WERI-Rb-1 (cell line): ENCODE measurements around the gene EPB41.

Source experiments
- DNase-seq: peaks from one replicate; pipeline ENCODE4 v3.0.0-alpha.2; 2020
- H3K27ac ChIP-seq: fragments of 250-450 bp; sonication (Bioruptor Pico); 2 replicates; pipeline ENCODE4 v1.5.1; 2020; ENCODE audit warnings: mild to moderate bottlenecking, moderate library complexity
- H3K27me3 ChIP-seq: fragments of 250-450 bp; sonication (Bioruptor Pico); 2 replicates; pipeline ENCODE4 v1.5.1; 2021; ENCODE audit warnings: mild to moderate bottlenecking, low read depth, moderate library complexity; ENCODE audit not compliant: insufficient read depth, severe bottlenecking
- H3K36me3 ChIP-seq: fragments of 250-450 bp; sonication (Bioruptor Pico); 2 replicates; pipeline ENCODE4 v1.5.1; 2020; ENCODE audit warnings: mild to moderate bottlenecking, moderate library complexity
- H3K4me3 ChIP-seq: 2 replicates; pipeline ENCODE4 v1.5.1; 2011; ENCODE audit warnings: low read depth, mild to moderate bottlenecking, control low read depth, low read length
- H3K9me3 ChIP-seq: fragments of 250-450 bp; sonication (Bioruptor Pico); 2 replicates; pipeline ENCODE4 v1.5.1; 2021; ENCODE audit warnings: mild to moderate bottlenecking, moderate library complexity; ENCODE audit not compliant: severe bottlenecking
- CTCF ChIP-seq: IDR thresholded peaks from 2 replicates; pipeline ENCODE4 v1.5.1; 2011; ENCODE audit warnings: low read depth, mild to moderate bottlenecking, control low read depth, inconsistent platforms, low read length

EPB41 gene

GRCh38 chr1:29157269-29157601, 242.9 kb downstream of the EPB41 start:
- Histone ChIP-seq H3K4me3 (no peak overlapping the region), H3K9me3 (no peaks in the 10 kb centered on the region), H3K27me3 (no peaks in the 10 kb centered on the region), H3K27ac (no peak overlapping the region), H3K36me3 (peaks cover 83% of the 10 kb centered on the region)
- DNase-seq, result no peak
- no peak for TF ChIP-seq CTCF

GRCh38 chr1:29159773-29160172, 245.4 kb downstream of the EPB41 start:
- no peak for TF ChIP-seq CTCF
- no peak for DNase-seq
- no peak overlapping the region for H3K27ac ChIP-seq
- H3K36me3 ChIP-seq, result peaks cover 64% of the 10 kb centered on the region
- no peaks in the 10 kb centered on the region for H3K27me3 ChIP-seq
- no peaks in the 10 kb centered on the region for H3K9me3 ChIP-seq
- H3K4me3 ChIP-seq, result no peak overlapping the region

GRCh38 chr1:29162025-29162424, 247.7 kb downstream of the EPB41 start:
- Histone ChIP-seq H3K27ac (no peak overlapping the region), H3K4me3 (no peak overlapping the region), H3K27me3 (no peaks in the 10 kb centered on the region), H3K9me3 (no peaks in the 10 kb centered on the region), H3K36me3 (peaks cover 65% of the 10 kb centered on the region)
- no peak for DNase-seq
- TF ChIP-seq CTCF, result no peak

GRCh38 chr1:29162476-29163138, 248.2 kb downstream of the EPB41 start:
- Histone ChIP-seq H3K9me3 (no peaks in the 10 kb centered on the region), H3K4me3 (no peak overlapping the region), H3K27me3 (no peaks in the 10 kb centered on the region), H3K27ac (no peak overlapping the region), H3K36me3 (peaks cover 65% of the 10 kb centered on the region)
- no peak for DNase-seq
- TF ChIP-seq CTCF, result no peak

GRCh38 chr1:29164588-29164987, 250.2 kb downstream of the EPB41 start:
- H3K9me3 ChIP-seq, result no peaks in the 10 kb centered on the region
- H3K36me3 ChIP-seq, result peaks cover 58% of the 10 kb centered on the region
- TF ChIP-seq CTCF, result no peak
- H3K27ac ChIP-seq, result no peak overlapping the region
- no peak overlapping the region for H3K4me3 ChIP-seq
- DNase-seq, result no peak
- no peaks in the 10 kb centered on the region for H3K27me3 ChIP-seq

GRCh38 chr1:29166291-29166878, 252.0 kb downstream of the EPB41 start:
- no peak for TF ChIP-seq CTCF
- Histone ChIP-seq H3K36me3 (peaks cover 58% of the 10 kb centered on the region), H3K27ac (no peak overlapping the region)

More at GRCh38 chr1:29166291-29166878, 252.0 kb downstream of the EPB41 start:
- Histone ChIP-seq H3K4me3 (no peak overlapping the region), H3K9me3 (no peaks in the 10 kb centered on the region), H3K27me3 (no peaks in the 10 kb centered on the region)
- no peak for DNase-seq
